HG03571 (cell line): Measurements from ENCODE around the gene CDK17.
A peak's percentile ranks its signal among the peaks of the same experiment; 100 is the strongest.
"Not testable (repeated sequence)": the region's sequence is repeated elsewhere in the genome, so short reads cannot be mapped to it uniquely, and the experiment has no call there.

Experiments
- ATAC-seq: cut with Tn5 transposase; IDR thresholded peaks from one replicate; pipeline ENCODE4 v1.9.1; 2021; ENCODE audit not compliant: unreplicated experiment

CDK17 gene

GRCh38 chr12:96359328-96359727 is 40.9 kb downstream of the CDK17 start:
- ATAC-seq: no peak

GRCh38 chr12:96356831-96357230 is 43.4 kb downstream of the CDK17 start:
- ATAC-seq: no peak

GRCh38 chr12:96354844-96355534 is 45.2 kb downstream of the CDK17 start:
- ATAC-seq: no peak

- ATAC-seq: no peak
Measured at GRCh38 chr12:96354326-96354725, 45.9 kb downstream of the CDK17 start.

GRCh38 chr12:96352161-96352835 is 47.9 kb downstream of the CDK17 start:
- no peak for ATAC-seq

- ATAC-seq: no peak
Measured at GRCh38 chr12:96350982-96351381, 49.3 kb downstream of the CDK17 start.

- ATAC-seq: no peak
Measured at GRCh38 chr12:96347130-96347699, 53.0 kb downstream of the CDK17 start.

- ATAC-seq: not testable (repeated sequence)
Measured at GRCh38 chr12:96346716-96347115, 53.5 kb downstream of the CDK17 start.

- no peak for ATAC-seq
Measured at GRCh38 chr12:96344124-96344695, 56.0 kb downstream of the CDK17 start.

GRCh38 chr12:96343347-96343954 is 56.8 kb downstream of the CDK17 start:
- peak; percentile 69 for ATAC-seq

- not testable (repeated sequence) for ATAC-seq
Measured at GRCh38 chr12:96339666-96340065, 60.6 kb downstream of the CDK17 start.

- no peak for ATAC-seq
Measured at GRCh38 chr12:96338852-96339471, 61.3 kb downstream of the CDK17 start.

GRCh38 chr12:96337953-96338352 is 62.3 kb downstream of the CDK17 start:
- ATAC-seq: no peak

GRCh38 chr12:96336489-96336888 is 63.8 kb downstream of the CDK17 start:
- no peak for ATAC-seq

- peak; percentile 82 for ATAC-seq
Measured at GRCh38 chr12:96335270-96335669, 65.0 kb downstream of the CDK17 start.

- no peak for ATAC-seq
Measured at GRCh38 chr12:96334502-96334901, 65.7 kb downstream of the CDK17 start.

- ATAC-seq: no peak
Measured at GRCh38 chr12:96329545-96329944, 70.7 kb downstream of the CDK17 start.

- no peak for ATAC-seq
Measured at GRCh38 chr12:96329018-96329417, 71.2 kb downstream of the CDK17 start.

- no peak for ATAC-seq
Measured at GRCh38 chr12:96327889-96328288, 72.3 kb downstream of the CDK17 start.

GRCh38 chr12:96327346-96327745 is 72.9 kb downstream of the CDK17 start:
- peak; percentile 79 for ATAC-seq

GRCh38 chr12:96326628-96327227 is 73.5 kb downstream of the CDK17 start:
- ATAC-seq: no peak
